Measurements from ENCODE around the gene SVOP. TPM values are rescaled to one million over a fixed set of nuclear protein-coding genes. Genes with fewer than 3 reads are reported as not detected.
"Not testable (repeated sequence)": the region's sequence is repeated elsewhere in the genome, so short reads cannot be mapped to it uniquely, and the experiment has no call there.

The SVOP gene
- total RNA-seq, 1 experiment from 2014 or later: 1.0 TPM

- in situ Hi-C loops (cut with HindIII; ENCODE audit: low sequenced_read_pairs): no loop called here
- no peak for DNase-seq (ENCODE audit: low spot score)
These were observed 113.9 kb downstream of the SVOP start for GRCh38 chr12:108906971-108907370.

GRCh38 chr12:108905725-108906124 lies 115.1 kb downstream of the SVOP start:
- no peak for DNase-seq (ENCODE audit: low spot score)
- in situ Hi-C loops (cut with HindIII; ENCODE audit: low sequenced_read_pairs): no loop called here

- DNase-seq (ENCODE audit: low spot score): no peak
- in situ Hi-C loops (cut with HindIII; ENCODE audit: low sequenced_read_pairs): no loop called here
These were observed 121.7 kb downstream of the SVOP start for GRCh38 chr12:108899145-108899544.

GRCh38 chr12:108896817-108897216 lies 124.1 kb downstream of the SVOP start:
- in situ Hi-C loops (cut with HindIII; ENCODE audit: low sequenced_read_pairs): no loop called here

GRCh38 chr12:108896336-108896735 lies 124.5 kb downstream of the SVOP start:
- in situ Hi-C loops (cut with HindIII; ENCODE audit: low sequenced_read_pairs): no loop called here
- no peak for DNase-seq (ENCODE audit: low spot score)

More at GRCh38 chr12:108896817-108897216, 124.1 kb downstream of the SVOP start:
- no peak for DNase-seq (ENCODE audit: low spot score)

GRCh38 chr12:108895220-108895802 lies 125.6 kb downstream of the SVOP start:
- DNase-seq (ENCODE audit: low spot score): no peak
- in situ Hi-C loops (cut with HindIII; ENCODE audit: low sequenced_read_pairs): no loop called here

GRCh38 chr12:108890208-108890607 lies 130.7 kb downstream of the SVOP start:
- in situ Hi-C loops (cut with HindIII; ENCODE audit: low sequenced_read_pairs): no loop called here
- DNase-seq (ENCODE audit: low spot score): no peak

- in situ Hi-C loops (cut with HindIII; ENCODE audit: low sequenced_read_pairs): no loop called here
- no peak for DNase-seq (ENCODE audit: low spot score)
These were observed 132.8 kb downstream of the SVOP start for GRCh38 chr12:108888031-108888430.

- in situ Hi-C loops (cut with HindIII; ENCODE audit: low sequenced_read_pairs): no loop called here
These were observed 133.8 kb downstream of the SVOP start for GRCh38 chr12:108886873-108887629.

GRCh38 chr12:108884116-108885012 lies 136.5 kb downstream of the SVOP start:
- in situ Hi-C loops (cut with HindIII; ENCODE audit: low sequenced_read_pairs): no loop called here
- DNase-seq (ENCODE audit: low spot score): peak; percentile 28

More at GRCh38 chr12:108886873-108887629, 133.8 kb downstream of the SVOP start:
- DNase-seq (ENCODE audit: low spot score): no peak

- in situ Hi-C loops (cut with HindIII; ENCODE audit: low sequenced_read_pairs): no loop called here
- DNase-seq (ENCODE audit: low spot score): no peak
These were observed 138.9 kb downstream of the SVOP start for GRCh38 chr12:108881953-108882352.

- in situ Hi-C loops (cut with HindIII; ENCODE audit: low sequenced_read_pairs): no loop called here
- peak; percentile 38 for DNase-seq (ENCODE audit: low spot score)
These were observed 141.1 kb downstream of the SVOP start, which contains the start of gene DAO for GRCh38 chr12:108879615-108880254. TSS of gene DAO (plus strand) at chr12:108880092. CDS start at chr12:108885007, 4,915 bp downstream.

- no peak for DNase-seq (ENCODE audit: low spot score)
- in situ Hi-C loops (cut with HindIII; ENCODE audit: low sequenced_read_pairs): no loop called here
These were observed 144.3 kb downstream of the SVOP start for GRCh38 chr12:108876550-108876949.

GRCh38 chr12:108875682-108876361 lies 145.0 kb downstream of the SVOP start:
- in situ Hi-C loops (cut with HindIII; ENCODE audit: low sequenced_read_pairs): no loop called here
- no peak for DNase-seq (ENCODE audit: low spot score)

- DNase-seq (ENCODE audit: low spot score): no peak
- in situ Hi-C loops (cut with HindIII; ENCODE audit: low sequenced_read_pairs): no loop called here
These were observed 145.6 kb downstream of the SVOP start for GRCh38 chr12:108875280-108875679.

- no peak for DNase-seq (ENCODE audit: low spot score)
- in situ Hi-C loops (cut with HindIII; ENCODE audit: low sequenced_read_pairs): no loop called here
These were observed 152.1 kb downstream of the SVOP start for GRCh38 chr12:108868781-108869180.

- DNase-seq (ENCODE audit: low spot score); in situ Hi-C loops (cut with HindIII; ENCODE audit: low sequenced_read_pairs): not testable (repeated sequence)
These were observed 154.8 kb downstream of the SVOP start for GRCh38 chr12:108866083-108866482.

- in situ Hi-C loops (cut with HindIII; ENCODE audit: low sequenced_read_pairs): no loop called here
- no peak for DNase-seq (ENCODE audit: low spot score)
These were observed 155.7 kb downstream of the SVOP start for GRCh38 chr12:108865169-108865568.

GRCh38 chr12:108862588-108862959 lies 158.3 kb downstream of the SVOP start:
- in situ Hi-C loops (cut with HindIII; ENCODE audit: low sequenced_read_pairs): no loop called here
- DNase-seq (ENCODE audit: low spot score): no peak
